ENCODE measurements around the gene BANF2. TPM values are rescaled to one million over a fixed set of nuclear protein-coding genes. Genes with fewer than 3 reads are reported as not detected.

The BANF2 gene
- total and polyA plus RNA-seq, 2 experiments from 2014 or later, result not detected

- TF ChIP-seq REST (IDR thresholded peaks at IDR 0.05; ENCODE audit: unreplicated experiment) (no peak), EZH2phosphoT487 (IDR thresholded peaks at IDR 0.05; ENCODE audit: unreplicated experiment) (no peak), CREB1 (CRISPR knock-in tag; IDR thresholded peaks at IDR 0.05; ENCODE audit: low read depth) (no peak)
These were observed 53.8 kb downstream of the BANF2 start (continued) for GRCh38 chr20:17753516-17753915.

DNA sequence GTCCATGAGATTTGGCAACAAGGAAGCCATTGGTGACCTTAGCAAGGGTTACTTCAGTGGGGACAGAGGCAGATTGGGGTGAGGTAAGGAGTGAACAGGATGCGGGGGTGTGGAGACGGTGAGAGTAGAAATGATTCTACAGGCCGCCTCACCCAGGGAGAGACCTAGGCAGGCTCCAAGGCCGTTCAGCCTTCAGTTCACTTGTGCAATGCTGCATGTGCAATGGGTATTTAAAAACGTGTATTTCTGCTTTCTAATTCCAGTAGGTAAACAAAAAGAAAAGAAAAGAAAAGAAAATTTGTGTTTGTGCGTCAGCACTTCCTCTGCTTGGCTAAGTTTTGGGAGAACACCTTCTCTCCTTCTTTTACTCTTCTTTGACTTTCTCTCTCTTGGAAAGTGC lies 56.8 kb downstream of the BANF2 start:
- H3K4me1 ChIP-seq (ENCODE audit: insufficient read depth), result peaks cover 20% of the 10 kb centered on the region
- H3K36me3 ChIP-seq (ENCODE audit: insufficient read depth), result no peaks in the 10 kb centered on the region
- ATAC-seq (no peak), DNase-seq (ENCODE audit: low spot score) (no peak)
- H3K9me2 ChIP-seq (ENCODE audit: insufficient read depth), result no peaks in the 10 kb centered on the region
- Mint-ChIP-seq H3K4me3 (no peak overlapping the region), H3K4me1 (peaks cover 24% of the 10 kb centered on the region), H3K9me3 (peaks cover 35% of the 10 kb centered on the region), H3K36me3 (ENCODE audit: low read depth) (peaks cover 19% of the 10 kb centered on the region), H3K27me3 (ENCODE audit: insufficient read depth, low read depth, poor library complexity) (peaks cover 7% of the 10 kb centered on the region), H3K27ac (no peak overlapping the region)
- H3K27me3 ChIP-seq (ENCODE audit: insufficient read depth), result no peaks in the 10 kb centered on the region
- no peaks in the 10 kb centered on the region for H3F3A ChIP-seq (replicated peaks; ENCODE audit: low read depth)
- H3K27ac ChIP-seq (ENCODE audit: low read depth), result no peak overlapping the region
- no peaks in the 10 kb centered on the region for H4K20me1 ChIP-seq (replicated peaks; ENCODE audit: insufficient read depth)
- H3K79me2 ChIP-seq (replicated peaks; ENCODE audit: insufficient read depth), result no peaks in the 10 kb centered on the region
- no peak overlapping the region for H2AFZ ChIP-seq
- no peak overlapping the region for H3K4me2 ChIP-seq
- H3K4me3 ChIP-seq, result no peak overlapping the region
- TF ChIP-seq ZNF331 (CRISPR knock-in tag; IDR thresholded peaks at IDR 0.05; ENCODE audit: low read depth) (no peak), REST (IDR thresholded peaks at IDR 0.05; ENCODE audit: unreplicated experiment) (no peak)

GRCh38 chr20:17757496-17757895 lies 57.7 kb downstream of the BANF2 start:
- H3K4me2 ChIP-seq, result no peak overlapping the region
- no peaks in the 10 kb centered on the region for H4K20me1 ChIP-seq (replicated peaks; ENCODE audit: insufficient read depth)
- no peak overlapping the region for H2AFZ ChIP-seq
- no peaks in the 10 kb centered on the region for H3F3A ChIP-seq (replicated peaks; ENCODE audit: low read depth)
- peaks cover 15% of the 10 kb centered on the region for H3K4me1 ChIP-seq (ENCODE audit: insufficient read depth)
- H3K9me3 Mint-ChIP-seq, result peaks cover 35% of the 10 kb centered on the region
- peaks cover 19% of the 10 kb centered on the region for H3K36me3 Mint-ChIP-seq (ENCODE audit: low read depth)
- H3K27me3 ChIP-seq (ENCODE audit: insufficient read depth), result no peaks in the 10 kb centered on the region
- TF ChIP-seq STAT1 (IDR thresholded peaks at IDR 0.05; ENCODE audit: unreplicated experiment), result no peak
- no peak for TF ChIP-seq EZH2phosphoT487 (IDR thresholded peaks at IDR 0.05; ENCODE audit: unreplicated experiment)
- no peak for TF ChIP-seq ZNF114 (CRISPR knock-in tag; IDR thresholded peaks at IDR 0.05)
- H3K36me3 ChIP-seq (ENCODE audit: insufficient read depth), result no peaks in the 10 kb centered on the region
- H3K79me2 ChIP-seq (replicated peaks; ENCODE audit: insufficient read depth), result no peaks in the 10 kb centered on the region
- H3K9me2 ChIP-seq (ENCODE audit: insufficient read depth), result no peaks in the 10 kb centered on the region
- peaks cover 7% of the 10 kb centered on the region for H3K27me3 Mint-ChIP-seq (ENCODE audit: insufficient read depth, low read depth, poor library complexity)
- H3K27ac Mint-ChIP-seq, result no peak overlapping the region
- H3K4me3 Mint-ChIP-seq, result no peak overlapping the region
- peaks cover 17% of the 10 kb centered on the region for H3K4me1 Mint-ChIP-seq
- DNase-seq (ENCODE audit: low spot score) (no peak), ATAC-seq (no peak)
- no peak overlapping the region for H3K4me3 ChIP-seq
- no peak overlapping the region for H3K27ac ChIP-seq (ENCODE audit: low read depth)
